Measurements from ENCODE around the gene PMIS2.

PMIS2 gene

DNA sequence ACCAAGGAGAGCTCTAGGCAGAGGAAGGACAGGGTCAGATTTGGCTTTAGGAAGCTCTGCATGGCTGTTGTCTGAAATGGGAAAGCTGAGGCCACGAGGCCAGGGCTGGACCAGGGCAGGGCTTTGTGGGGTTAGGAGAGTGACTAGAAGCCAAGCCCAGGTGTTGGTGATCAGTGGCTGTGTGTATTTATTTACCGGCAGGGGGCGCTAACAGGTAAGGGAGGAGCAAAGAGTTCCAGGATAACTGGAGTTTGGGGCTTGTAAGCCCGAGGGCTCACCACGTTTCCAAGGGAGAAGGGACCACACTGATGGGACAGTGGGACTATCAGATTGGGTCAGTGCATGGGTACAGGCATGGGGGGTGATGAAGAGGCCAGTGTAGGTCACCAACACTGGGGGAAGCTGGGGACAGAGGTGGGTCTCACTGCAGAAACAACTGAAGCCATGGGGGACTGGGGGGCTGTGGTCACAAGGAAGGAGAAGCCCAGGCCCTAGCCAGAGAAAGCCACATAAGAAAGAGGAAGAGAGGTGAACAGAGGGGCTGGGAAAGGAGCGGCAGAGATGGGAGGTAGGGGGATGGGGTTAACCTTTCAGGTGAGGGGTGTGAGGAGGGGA, 36.7 kb upstream of the PMIS2 start:
- Histone ChIP-seq H3K4me1 (ENCODE audit: insufficient read depth, low read length) (peaks cover 6% of the 10 kb centered on the region; the same call in 1 of the 2 replicates), H3K9ac (ENCODE audit: low read depth, low read length) (no peak overlapping the region), H3K36me3 (ENCODE audit: insufficient read depth, low read depth, low read length) (peaks cover 29% of the 10 kb centered on the region), H3K9me3 (ENCODE audit: insufficient read depth, low read depth, low read length) (no peaks in the 10 kb centered on the region), H3K4me3 (ENCODE audit: low read length) (no peak overlapping the region), H3K27me3 (ENCODE audit: insufficient read depth, low read length) (no peaks in the 10 kb centered on the region; the same call in 1 of the 2 replicates), H3K27ac (ENCODE audit: low read length) (no peak overlapping the region)

- Histone ChIP-seq H3K9ac (ENCODE audit: low read depth, low read length) (no peak overlapping the region), H3K27ac (ENCODE audit: low read length) (no peak overlapping the region), H3K4me3 (ENCODE audit: low read length) (no peak overlapping the region), H3K4me1 (ENCODE audit: insufficient read depth, low read length) (peaks cover 3% of the 10 kb centered on the region; the same call in 1 of the 2 replicates), H3K36me3 (ENCODE audit: insufficient read depth, low read depth, low read length) (peaks cover 29% of the 10 kb centered on the region), H3K27me3 (ENCODE audit: insufficient read depth, low read length) (no peaks in the 10 kb centered on the region; the same call in 1 of the 2 replicates), H3K9me3 (ENCODE audit: insufficient read depth, low read depth, low read length) (no peaks in the 10 kb centered on the region)
Observed at GRCh38 chr19:35549879-35550523, 36.0 kb upstream of the PMIS2 start.

GRCh38 chr19:35551091-35551810, 34.7 kb upstream of the PMIS2 start:
- H3K36me3 ChIP-seq (ENCODE audit: insufficient read depth, low read depth, low read length): peaks cover 29% of the 10 kb centered on the region
- H3K9me3 ChIP-seq (ENCODE audit: insufficient read depth, low read depth, low read length): no peaks in the 10 kb centered on the region
- no peak overlapping the region for H3K9ac ChIP-seq (ENCODE audit: low read depth, low read length)
- H3K27me3 ChIP-seq (ENCODE audit: insufficient read depth, low read length): peaks cover 5% of the 10 kb centered on the region; the same call in 1 of the 2 replicates
- H3K4me1 ChIP-seq (ENCODE audit: insufficient read depth, low read length): peaks cover 3% of the 10 kb centered on the region; the same call in 1 of the 2 replicates
- no peak overlapping the region for H3K4me3 ChIP-seq (ENCODE audit: low read length)
- no peak overlapping the region for H3K27ac ChIP-seq (ENCODE audit: low read length)

DNA sequence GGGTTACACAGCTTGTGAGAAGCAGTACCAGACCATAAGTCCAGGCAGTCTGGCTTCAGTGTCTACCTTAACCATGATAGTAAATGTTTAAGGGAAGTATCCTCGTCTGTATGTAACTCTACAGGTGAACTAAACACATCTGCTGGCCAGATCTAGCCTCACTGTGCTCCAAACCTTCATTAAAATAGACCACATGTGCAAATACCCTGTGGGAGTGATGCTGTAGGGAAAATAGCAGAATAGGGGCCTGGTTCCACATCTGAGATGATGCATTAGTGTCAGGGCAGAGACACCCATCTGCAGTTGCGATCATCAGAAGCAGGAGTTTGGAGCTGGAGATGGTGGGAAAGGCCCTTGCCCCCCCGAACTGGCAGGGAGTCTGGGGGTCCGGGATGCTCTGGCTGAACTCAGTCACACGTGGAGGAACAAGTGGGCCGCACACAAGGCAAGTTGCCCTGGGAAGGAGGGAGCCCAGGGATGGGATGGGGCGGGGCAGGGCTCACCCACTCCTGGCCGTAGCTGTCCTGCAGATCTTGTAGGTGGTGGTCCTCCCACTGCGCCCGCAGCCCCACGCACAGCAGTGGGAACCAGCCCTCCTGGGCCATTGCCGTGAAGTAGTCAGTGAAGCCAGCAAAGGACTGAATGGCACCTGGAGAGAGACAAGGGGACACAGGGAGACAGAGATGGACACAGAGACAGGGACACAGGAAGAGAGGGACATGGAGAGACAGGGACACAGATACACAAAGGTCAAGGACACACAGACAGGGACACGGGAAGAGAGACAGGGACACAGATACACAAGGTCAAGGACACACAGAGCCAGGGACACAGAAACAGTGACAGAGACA, 33.2 kb upstream of the PMIS2 start:
- H3K4me1 ChIP-seq (ENCODE audit: insufficient read depth, low read length): no peaks in the 10 kb centered on the region
- no peak overlapping the region for H3K27ac ChIP-seq (ENCODE audit: low read length)
- H3K4me3 ChIP-seq (ENCODE audit: low read length): no peak overlapping the region
- peaks cover 18% of the 10 kb centered on the region; the same call in 1 of the 2 replicates for H3K36me3 ChIP-seq (ENCODE audit: insufficient read depth, low read depth, low read length)
- peaks cover 18% of the 10 kb centered on the region; the same call in 1 of the 2 replicates for H3K27me3 ChIP-seq (ENCODE audit: insufficient read depth, low read length)
- no peak overlapping the region for H3K9ac ChIP-seq (ENCODE audit: low read depth, low read length)
- H3K9me3 ChIP-seq (ENCODE audit: insufficient read depth, low read depth, low read length): no peaks in the 10 kb centered on the region

- Histone ChIP-seq H3K27me3 (ENCODE audit: insufficient read depth, low read length) (peaks cover 21% of the 10 kb centered on the region), H3K27ac (ENCODE audit: low read length) (no peak overlapping the region), H3K4me1 (ENCODE audit: insufficient read depth, low read length) (no peaks in the 10 kb centered on the region), H3K9ac (ENCODE audit: low read depth, low read length) (no peak overlapping the region), H3K4me3 (ENCODE audit: low read length) (no peak overlapping the region), H3K9me3 (ENCODE audit: insufficient read depth, low read depth, low read length) (no peaks in the 10 kb centered on the region), H3K36me3 (ENCODE audit: insufficient read depth, low read depth, low read length) (peaks cover 14% of the 10 kb centered on the region; the same call in 1 of the 2 replicates)
Observed at GRCh38 chr19:35553385-35554000, 32.5 kb upstream of the PMIS2 start.

DNA sequence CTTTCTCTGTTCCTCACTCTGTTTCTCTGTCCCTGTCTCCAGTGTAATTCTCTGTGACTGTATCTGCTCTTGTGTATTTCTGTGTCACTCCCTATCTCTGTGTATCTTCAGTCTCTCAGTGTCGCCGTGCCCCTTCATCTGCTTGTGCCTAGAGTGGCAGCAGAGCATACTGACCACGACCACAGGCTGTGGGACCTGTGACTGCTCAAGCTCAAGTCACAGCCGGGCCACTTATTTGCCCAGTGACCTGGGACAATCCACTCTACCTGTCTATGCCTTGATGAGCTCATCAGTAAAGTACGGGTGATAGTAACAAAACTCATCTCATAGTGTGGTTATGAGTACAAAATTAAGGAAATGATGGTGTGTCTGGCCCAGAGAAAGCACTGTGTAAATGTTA, 31.9 kb upstream of the PMIS2 start:
- Histone ChIP-seq H3K36me3 (ENCODE audit: insufficient read depth, low read depth, low read length) (peaks cover 14% of the 10 kb centered on the region; the same call in 1 of the 2 replicates), H3K27ac (ENCODE audit: low read length) (no peak overlapping the region), H3K9me3 (ENCODE audit: insufficient read depth, low read depth, low read length) (no peaks in the 10 kb centered on the region), H3K4me1 (ENCODE audit: insufficient read depth, low read length) (no peaks in the 10 kb centered on the region), H3K9ac (ENCODE audit: low read depth, low read length) (no peak overlapping the region), H3K27me3 (ENCODE audit: insufficient read depth, low read length) (peaks cover 27% of the 10 kb centered on the region), H3K4me3 (ENCODE audit: low read length) (no peak overlapping the region)

DNA sequence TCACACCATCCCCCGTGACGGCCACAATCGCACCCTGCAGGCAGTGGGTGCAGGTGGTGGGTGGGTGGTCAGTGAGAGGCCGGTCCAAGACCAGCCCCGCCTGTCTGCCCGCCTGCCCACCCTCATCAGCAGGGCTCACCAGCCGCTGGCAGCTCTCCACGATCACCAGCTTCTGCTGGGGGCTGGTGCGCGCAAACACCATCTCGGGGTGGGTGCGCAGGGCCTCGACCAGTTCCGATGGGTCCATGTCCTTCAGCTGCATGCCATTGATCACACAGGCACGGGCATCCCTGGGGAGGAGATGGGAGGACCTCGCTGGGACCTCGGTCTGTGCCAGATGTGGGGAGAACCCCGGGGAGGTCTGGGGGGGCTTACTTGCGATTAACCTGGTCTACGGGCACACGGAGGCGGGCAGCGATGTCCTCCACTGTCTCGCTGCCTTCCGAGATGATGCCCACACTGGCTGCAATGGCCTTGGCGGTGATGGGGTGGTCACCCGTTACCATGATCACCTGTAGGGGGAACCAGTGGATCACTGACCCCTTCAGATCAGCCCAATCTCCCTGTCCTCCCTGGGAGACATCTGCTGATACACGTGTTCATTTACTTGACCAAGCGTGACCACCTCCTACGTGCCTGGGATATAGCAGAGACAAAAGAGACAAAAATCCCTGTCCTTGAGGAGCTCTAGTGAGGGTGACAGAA, 30.5 kb upstream of the PMIS2 start:
- Histone ChIP-seq H3K27ac (ENCODE audit: low read length) (no peak overlapping the region), H3K27me3 (ENCODE audit: insufficient read depth, low read length) (peaks cover 39% of the 10 kb centered on the region), H3K4me3 (ENCODE audit: low read length) (no peak overlapping the region), H3K4me1 (ENCODE audit: insufficient read depth, low read length) (no peaks in the 10 kb centered on the region), H3K36me3 (ENCODE audit: insufficient read depth, low read depth, low read length) (peaks cover 7% of the 10 kb centered on the region; the same call in 1 of the 2 replicates), H3K9me3 (ENCODE audit: insufficient read depth, low read depth, low read length) (no peaks in the 10 kb centered on the region), H3K9ac (ENCODE audit: low read depth, low read length) (no peak overlapping the region)

DNA sequence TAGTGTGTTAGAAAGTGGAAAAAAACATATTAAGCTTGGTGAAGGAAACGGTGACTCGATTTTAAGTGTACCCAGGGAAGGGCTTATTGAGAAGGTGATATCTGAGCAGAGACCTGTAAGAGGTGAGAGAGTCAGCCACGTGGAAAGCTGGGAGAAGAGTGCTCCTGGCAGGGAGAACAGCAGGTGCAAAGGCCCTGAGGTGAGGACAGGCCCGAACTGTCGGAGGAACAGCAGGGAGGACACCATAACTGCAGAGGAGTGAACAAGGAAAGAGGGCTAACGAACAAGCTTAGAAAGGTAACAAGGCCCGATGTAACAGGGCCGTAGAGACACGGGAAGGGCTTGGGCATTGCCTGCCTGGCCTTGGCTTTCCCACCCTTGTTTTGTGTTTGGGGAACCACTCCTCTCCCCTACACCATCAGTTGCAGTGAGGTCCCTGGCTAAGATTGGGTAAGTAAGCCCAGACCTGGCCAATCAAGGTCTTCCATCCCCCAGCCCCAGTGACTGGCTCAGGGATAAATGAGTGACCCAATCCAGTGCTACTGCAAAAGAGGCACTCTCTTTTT, 29.9 kb upstream of the PMIS2 start:
- Histone ChIP-seq H3K9ac (ENCODE audit: low read depth, low read length) (no peak overlapping the region), H3K27me3 (ENCODE audit: insufficient read depth, low read length) (peaks cover 43% of the 10 kb centered on the region), H3K4me3 (ENCODE audit: low read length) (no peak overlapping the region), H3K4me1 (ENCODE audit: insufficient read depth, low read length) (no peaks in the 10 kb centered on the region), H3K27ac (ENCODE audit: low read length) (no peak overlapping the region), H3K36me3 (ENCODE audit: insufficient read depth, low read depth, low read length) (peaks cover under 1% of the 10 kb centered on the region; the same call in 1 of the 2 replicates), H3K9me3 (ENCODE audit: insufficient read depth, low read depth, low read length) (no peaks in the 10 kb centered on the region)

GRCh38 chr19:35556846-35557538, 29.0 kb upstream of the PMIS2 start:
- H3K27ac ChIP-seq (ENCODE audit: low read length): no peak overlapping the region
- no peaks in the 10 kb centered on the region for H3K36me3 ChIP-seq (ENCODE audit: insufficient read depth, low read depth, low read length)
- peaks cover 47% of the 10 kb centered on the region for H3K27me3 ChIP-seq (ENCODE audit: insufficient read depth, low read length)
- no peaks in the 10 kb centered on the region for H3K4me1 ChIP-seq (ENCODE audit: insufficient read depth, low read length)
- H3K4me3 ChIP-seq (ENCODE audit: low read length): peak overlapping the region; percentile 84
- peak overlapping the region; percentile 64; the same call in 1 of the 2 replicates for H3K9ac ChIP-seq (ENCODE audit: low read depth, low read length)
- no peaks in the 10 kb centered on the region for H3K9me3 ChIP-seq (ENCODE audit: insufficient read depth, low read depth, low read length)

Measured in iPS-20b (cell line).